ENCODE measurements around the gene FOXP1.

GRCh38 chr3:71197841-71198565, 385.5 kb downstream of the FOXP1 start:
- TF ChIP-seq CTCF (IDR thresholded peaks at IDR 0.05; ENCODE audit: poor library complexity), result no peak
- no peak for TF ChIP-seq EZH2 (IDR thresholded peaks at IDR 0.05; ENCODE audit: borderline replicate concordance)
